ENCODE data around the gene CYP11A1.

CYP11A1 gene

GRCh38 chr15:74322558-74323180, 44.8 kb downstream of the CYP11A1 start:
- Histone ChIP-seq H3K4me1 (peaks cover 30% of the 10 kb centered on the region), H3K4me3 (ENCODE audit: low read depth, low read length) (no peak overlapping the region), H3K9me3 (0 out of 2 replicates have a peak, but pooled peaks cover 3% of the 10 kb centered on the region), H3K27me3 (no peaks in the 10 kb centered on the region), H3K36me3 (no peaks in the 10 kb centered on the region)
- peak; percentile 82 for DNase-seq
- TF ChIP-seq CTCF (IDR thresholded peaks at IDR 0.05; ENCODE audit: low read depth, low read length), result peak; percentile 93

- peak; percentile 95 for TF ChIP-seq CTCF (IDR thresholded peaks at IDR 0.05; ENCODE audit: low read depth, low read length)
- H3K27me3 ChIP-seq, result no peaks in the 10 kb centered on the region
- no peak overlapping the region for H3K4me3 ChIP-seq (ENCODE audit: low read depth, low read length)
- DNase-seq, result peak; percentile 91
- H3K36me3 ChIP-seq, result no peaks in the 10 kb centered on the region
- 0 out of 2 replicates have a peak, but pooled peaks cover 3% of the 10 kb centered on the region for H3K9me3 ChIP-seq
- peaks cover 47% of the 10 kb centered on the region for H3K4me1 ChIP-seq
Observed at GRCh38 chr15:74320352-74321247, 46.8 kb downstream of the CYP11A1 start.

- Histone ChIP-seq H3K9me3 (0 out of 2 replicates have a peak, but pooled peaks cover 3% of the 10 kb centered on the region), H3K36me3 (no peaks in the 10 kb centered on the region), H3K27me3 (no peaks in the 10 kb centered on the region), H3K4me3 (ENCODE audit: low read depth, low read length) (no peak overlapping the region), H3K4me1 (peaks cover 51% of the 10 kb centered on the region)
- no peak for TF ChIP-seq CTCF (IDR thresholded peaks at IDR 0.05; ENCODE audit: low read depth, low read length)
- no peak for DNase-seq
Observed at GRCh38 chr15:74319596-74320351, 47.7 kb downstream of the CYP11A1 start.

GRCh38 chr15:74319138-74319460, 48.3 kb downstream of the CYP11A1 start:
- Histone ChIP-seq H3K27me3 (no peaks in the 10 kb centered on the region), H3K9me3 (0 out of 2 replicates have a peak, but pooled peaks cover 3% of the 10 kb centered on the region), H3K4me3 (ENCODE audit: low read depth, low read length) (no peak overlapping the region), H3K36me3 (no peaks in the 10 kb centered on the region), H3K4me1 (peaks cover 51% of the 10 kb centered on the region)
- no peak for DNase-seq
- no peak for TF ChIP-seq CTCF (IDR thresholded peaks at IDR 0.05; ENCODE audit: low read depth, low read length)

GRCh38 chr15:74318376-74319137, 48.9 kb downstream of the CYP11A1 start:
- Histone ChIP-seq H3K27me3 (no peaks in the 10 kb centered on the region), H3K9me3 (0 out of 2 replicates have a peak, but pooled peaks cover 3% of the 10 kb centered on the region), H3K4me1 (peaks cover 51% of the 10 kb centered on the region), H3K36me3 (no peaks in the 10 kb centered on the region), H3K4me3 (ENCODE audit: low read depth, low read length) (no peak overlapping the region)
- peak; percentile 62 for DNase-seq
- no peak for TF ChIP-seq CTCF (IDR thresholded peaks at IDR 0.05; ENCODE audit: low read depth, low read length)

All from BE2C (cell line).